CD4-positive, alpha-beta T cell (primary cell): ENCODE results near the gene ZNF710. TPM values are rescaled to one million over a fixed set of nuclear protein-coding genes. Genes with fewer than 3 reads are reported as not detected.

Source experiments
- ATAC-seq: fragments of 200-7000 bp; cut with Tn5 transposase; one replicate; pipeline ENCODE4 v1.10.0; 2022; ENCODE audit warnings: mild to moderate bottlenecking; ENCODE audit not compliant: poor library complexity
- CTCF ChIA-PET: fragments of 350-600 bp; sonication (Branson Sonifier 250); formaldehyde crosslinking; loops from one replicate; lab custom pipeline; 2021; ENCODE audit warnings: antibody characterized with exemption, inconsistent platforms; lab: Charles Lee
- POLR2A ChIA-PET: fragments of 350-600 bp; sonication (Branson Sonifier 250); formaldehyde crosslinking; loops from one replicate; lab custom pipeline; 2021; ENCODE audit warnings: antibody characterized with exemption, inconsistent platforms; lab: Charles Lee
- DNase-seq, 14 experiments: peaks; one replicate each; pipeline ENCODE4 v3.0.0-alpha.2; 2013 to 2020; ENCODE audit warnings: mixed read lengths in 2 of 14
- H3K27ac ChIP-seq, 2 donors: one replicate each; pipeline versions ENCODE4 v1.5.1 to v1.7.0; 2013; ENCODE audit warnings: low read length in 2 of 2, low read depth in 1 of 2, mild to moderate bottlenecking in 1 of 2
- H3K27me3 ChIP-seq, 2 experiments: 1 replicate in 1 of 2; 2 replicates in 1 of 2; pipeline versions ENCODE4 v1.6.1 to v1.7.0; 2013; ENCODE audit warnings: low read length in 2 of 2, control low read depth in 1 of 2, mild to moderate bottlenecking in 1 of 2, moderate library complexity in 1 of 2; ENCODE audit not compliant: insufficient read depth in 2 of 2, control insufficient read depth in 1 of 2
- H3K36me3 ChIP-seq: one replicate; pipeline ENCODE4 v1.6.1; 2013; ENCODE audit warnings: low read length, control low read depth; ENCODE audit not compliant: insufficient read depth
- H3K4me1 ChIP-seq: one replicate; pipeline ENCODE4 v1.6.1; 2013; ENCODE audit warnings: low read length, control low read depth; ENCODE audit not compliant: insufficient read depth
- H3K4me3 ChIP-seq: one replicate; pipeline ENCODE4 v1.5.1; 2013; ENCODE audit warnings: mild to moderate bottlenecking, low read length, moderate library complexity
- H3K9me3 ChIP-seq, 2 experiments: 1 replicate in 1 of 2; 2 replicates in 1 of 2; pipeline versions ENCODE4 v1.6.1 to v1.7.0; 2013; ENCODE audit warnings: low read length in 2 of 2, mild to moderate bottlenecking in 2 of 2, control low read depth in 1 of 2, moderate library complexity in 1 of 2; ENCODE audit not compliant: control insufficient read depth in 1 of 2, insufficient read depth in 1 of 2
- H3K27ac Mint-ChIP-seq: one replicate; pipeline ENCODE4 v1.8.0; 2020; ENCODE audit warnings: mixed read lengths
- H3K27me3 Mint-ChIP-seq: one replicate; pipeline ENCODE4 v1.8.0; 2021; ENCODE audit warnings: mixed read lengths
- H3K36me3 Mint-ChIP-seq: one replicate; pipeline ENCODE4 v1.8.0; 2021; ENCODE audit warnings: low read depth, mixed read lengths
- H3K4me1 Mint-ChIP-seq: one replicate; pipeline ENCODE4 v1.8.0; 2021; ENCODE audit warnings: low read depth, mixed read lengths
- H3K4me3 Mint-ChIP-seq: one replicate; pipeline ENCODE4 v1.8.0; 2020; ENCODE audit warnings: mild to moderate bottlenecking, mixed read lengths
- H3K9me3 Mint-ChIP-seq: one replicate; pipeline ENCODE4 v1.8.0; 2020; ENCODE audit warnings: mixed read lengths
- CTCF ChIP-seq: fragments of 200-600 bp; IDR thresholded peaks from one replicate; pipeline ENCODE4 v1.8.0; 2022; ENCODE audit warnings: antibody characterized with exemption, mild to moderate bottlenecking
- intact Hi-C, 2 experiments: fragments of 100-400 bp; cut with DNase I in 1 of 2; cut with micrococcal nuclease in 1 of 2; formaldehyde crosslinking; loops; one replicate each; pipeline versions ENCODE4 v1.15.1 to v1.9.0; 2023 to 2025; cut with DNase I, micrococcal nuclease
- total RNA-seq, 174 experiments: library from RNA in 2 of 174; stranded (reverse) in 2 of 174; gene quantifications; one replicate each; pipeline ENCODE4 v1.2.3 and lab custom pipeline; 2021 to 2026

ZNF710 gene
- total RNA-seq, 2 experiments from 2014 or later = 6.5 to 7.7 TPM

- no peak for TF ChIP-seq CTCF
- intact Hi-C loops = no loop called here
- no peaks in the 10 kb centered on the region for H3K27me3 Mint-ChIP-seq
- no peaks in the 10 kb centered on the region for H3K9me3 ChIP-seq
- no peak overlapping the region for H3K27ac Mint-ChIP-seq
- no peak for DNase-seq
- peaks cover 21% of the 10 kb centered on the region for H3K4me1 Mint-ChIP-seq
- peaks cover 5% of the 10 kb centered on the region for H3K4me1 ChIP-seq
- no peaks in the 10 kb centered on the region for H3K27me3 ChIP-seq
- peaks cover 5% of the 10 kb centered on the region for H3K36me3 ChIP-seq
- peaks cover 7% of the 10 kb centered on the region for H3K36me3 Mint-ChIP-seq
- no peak overlapping the region for H3K4me3 Mint-ChIP-seq
- H3K27ac ChIP-seq = no peak overlapping the region
- ChIA-PET POLR2A (interaction anchor here (0.7 kb wide), 1 partner anchor 8 kb away, joined by 3 read pairs; no protein-coding TSS in a partner anchor), CTCF (no interaction called here)
- no peak for ATAC-seq
- no peaks in the 10 kb centered on the region for H3K9me3 Mint-ChIP-seq
- H3K4me3 ChIP-seq = no peak overlapping the region
Measured at GRCh38 chr15:90025489-90026033, 24.4 kb downstream of the ZNF710 start.

GRCh38 chr15:90028376-90028944 lies 27.3 kb downstream of the ZNF710 start:
- Mint-ChIP-seq H3K36me3 (peaks cover 7% of the 10 kb centered on the region), H3K9me3 (no peaks in the 10 kb centered on the region), H3K27me3 (no peaks in the 10 kb centered on the region), H3K4me3 (no peak overlapping the region), H3K27ac (no peak overlapping the region), H3K4me1 (peaks cover 27% of the 10 kb centered on the region)
- DNase-seq (no peak), ATAC-seq (no peak)
- Histone ChIP-seq H3K4me3 (no peak overlapping the region), H3K9me3 (no peaks in the 10 kb centered on the region), H3K4me1 (peaks cover 26% of the 10 kb centered on the region), H3K27me3 (no peaks in the 10 kb centered on the region), H3K36me3 (no peaks in the 10 kb centered on the region), H3K27ac (no peak overlapping the region)
- POLR2A ChIA-PET = no interaction called here
- TF ChIP-seq CTCF = no peak
- CTCF ChIA-PET = no interaction called here
- intact Hi-C loops = no loop called here

GRCh38 chr15:90029024-90029423 lies 27.9 kb downstream of the ZNF710 start:
- Mint-ChIP-seq H3K36me3 (peaks cover 7% of the 10 kb centered on the region), H3K27ac (no peak overlapping the region), H3K27me3 (no peaks in the 10 kb centered on the region), H3K4me3 (no peak overlapping the region), H3K4me1 (peaks cover 32% of the 10 kb centered on the region), H3K9me3 (no peaks in the 10 kb centered on the region)
- ATAC-seq (no peak), DNase-seq (no peak)
- H3K4me1 ChIP-seq = peaks cover 32% of the 10 kb centered on the region
- H3K9me3 ChIP-seq = no peaks in the 10 kb centered on the region
- H3K4me3 ChIP-seq = no peak overlapping the region
- ChIA-PET POLR2A (no interaction called here), CTCF (no interaction called here)
- H3K27ac ChIP-seq = no peak overlapping the region
- TF ChIP-seq CTCF = no peak
- H3K36me3 ChIP-seq = no peaks in the 10 kb centered on the region
- intact Hi-C loops = loop anchor here in 1 of 2 experiments (1.0 kb wide), 1 partner anchor 13 kb away; no protein-coding TSS in a partner anchor
- H3K27me3 ChIP-seq = no peaks in the 10 kb centered on the region
